ENCODE results near the gene DNTTIP2. TPM values are rescaled to one million over a fixed set of nuclear protein-coding genes. Genes with fewer than 3 reads are reported as not detected.

DNTTIP2 gene
- total RNA-seq, 4 donors from 2014 or later = 3.0 to 37.6 (median 24.2) TPM

DNA sequence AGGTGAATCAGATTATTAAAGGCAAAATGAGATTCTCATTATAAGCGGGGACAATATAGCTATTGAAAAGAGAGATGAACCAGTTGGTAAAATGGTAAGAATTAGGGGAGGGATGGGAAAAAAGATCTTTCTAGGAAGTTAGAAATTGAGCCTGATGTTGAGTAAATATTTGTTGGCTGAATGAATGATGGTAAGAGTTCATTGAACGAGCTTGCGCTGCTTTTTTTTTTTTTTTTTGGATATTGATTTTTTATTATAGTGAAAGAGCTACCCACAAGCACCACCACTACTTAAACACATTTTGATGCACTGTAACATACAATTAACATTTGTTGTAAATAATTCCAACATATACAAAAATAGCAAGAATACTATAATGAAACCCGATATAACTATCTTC lies 31.3 kb upstream of the DNTTIP2 start:
- peak overlapping the region; percentile 87 to 95 (median 92) for H3K27ac ChIP-seq
- DNase-seq = no peak
- no peaks in the 10 kb centered on the region for H3K36me3 ChIP-seq
- no peaks in the 10 kb centered on the region for H3K9me3 ChIP-seq
- no peak overlapping the region for H3K4me3 ChIP-seq
- no peaks in the 10 kb centered on the region for H3K27me3 ChIP-seq
- 81% methylated on average over 4 of the region's 4 CpGs for WGBS, 2 donors (ENCODE audit: low coverage in 1 of 2)
- TF ChIP-seq POLR2AphosphoS5 (IDR thresholded peaks at IDR 0.05) (no peak), EP300 (IDR thresholded peaks at IDR 0.05; ENCODE audit: low read depth) (no peak), POLR2A (IDR thresholded peaks at IDR 0.05) (no peak)
- TF ChIP-seq, protein P1, sequence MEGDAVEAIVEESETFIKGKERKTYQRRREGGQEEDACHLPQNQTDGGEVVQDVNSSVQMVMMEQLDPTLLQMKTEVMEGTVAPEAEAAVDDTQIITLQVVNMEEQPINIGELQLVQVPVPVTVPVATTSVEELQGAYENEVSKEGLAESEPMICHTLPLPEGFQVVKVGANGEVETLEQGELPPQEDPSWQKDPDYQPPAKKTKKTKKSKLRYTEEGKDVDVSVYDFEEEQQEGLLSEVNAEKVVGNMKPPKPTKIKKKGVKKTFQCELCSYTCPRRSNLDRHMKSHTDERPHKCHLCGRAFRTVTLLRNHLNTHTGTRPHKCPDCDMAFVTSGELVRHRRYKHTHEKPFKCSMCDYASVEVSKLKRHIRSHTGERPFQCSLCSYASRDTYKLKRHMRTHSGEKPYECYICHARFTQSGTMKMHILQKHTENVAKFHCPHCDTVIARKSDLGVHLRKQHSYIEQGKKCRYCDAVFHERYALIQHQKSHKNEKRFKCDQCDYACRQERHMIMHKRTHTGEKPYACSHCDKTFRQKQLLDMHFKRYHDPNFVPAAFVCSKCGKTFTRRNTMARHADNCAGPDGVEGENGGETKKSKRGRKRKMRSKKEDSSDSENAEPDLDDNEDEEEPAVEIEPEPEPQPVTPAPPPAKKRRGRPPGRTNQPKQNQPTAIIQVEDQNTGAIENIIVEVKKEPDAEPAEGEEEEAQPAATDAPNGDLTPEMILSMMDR (IDR thresholded peaks at IDR 0.05) = no peak
- peaks cover 9 to 17% (median 12%) of the 10 kb centered on the region in 4 donors for H3K4me1 ChIP-seq
- in situ Hi-C loops (cut with MboI; ENCODE audit: low pct_ligation_motif_present in 1 of 4, low pct_unique_long_range_greater_than_20kb in 1 of 4, low sequenced_read_pairs in 3 of 4) = no loop called here
- intact Hi-C loops (cut with DNase I; ENCODE audit: low total_unique reads) = no loop called here

DNA sequence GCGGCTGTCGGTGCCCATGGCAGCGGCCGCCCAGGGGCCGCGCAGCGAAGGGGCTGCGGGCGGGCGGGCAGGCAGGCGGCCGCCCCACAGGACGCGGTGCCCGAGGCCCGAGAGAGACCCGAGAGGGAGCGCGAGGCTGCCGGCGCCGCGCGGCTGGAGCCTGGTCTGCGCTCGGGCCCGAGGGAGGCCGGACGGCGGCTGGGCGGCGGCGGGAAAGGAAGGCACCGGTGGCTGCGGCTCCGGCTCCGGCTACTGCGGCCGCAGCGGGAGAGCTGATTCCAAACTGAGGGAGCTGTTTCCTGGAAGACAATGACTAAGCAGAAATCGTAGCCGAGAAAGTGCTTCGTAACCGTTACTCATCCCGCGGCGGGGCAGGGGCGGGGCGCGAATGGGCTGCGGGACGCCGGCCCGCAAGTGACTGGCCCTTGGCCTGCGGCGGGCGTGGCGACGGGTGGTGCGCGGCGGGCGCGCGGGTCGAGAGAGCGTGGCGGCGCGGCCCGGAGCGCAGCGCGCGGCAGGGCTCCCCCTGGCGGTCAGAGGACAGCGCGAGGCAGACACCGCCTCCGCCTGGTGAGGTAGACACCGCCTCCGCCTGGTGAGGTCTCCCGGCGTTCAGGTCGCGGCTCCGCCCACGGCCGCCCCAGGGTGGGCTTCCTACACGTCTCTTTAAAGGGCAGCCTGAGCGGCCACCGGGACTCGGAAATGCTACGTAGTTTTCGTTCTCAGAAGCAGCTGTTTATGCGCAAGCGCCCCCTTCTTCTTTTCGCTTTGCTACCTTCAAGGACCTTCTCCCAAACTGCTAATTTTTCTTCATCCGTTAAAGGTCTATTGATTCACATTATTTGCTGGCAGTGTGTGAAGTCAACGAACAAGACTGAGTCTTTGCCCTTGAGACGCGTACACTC lies 30.4 kb upstream of the DNTTIP2 start, which contains the start of gene GCLM:
TSS of gene GCLM (minus strand) at position 285 of the 905 bp plus-strand sequence. CDS start at position 18, 267 bp downstream.
- Histone ChIP-seq H3K27ac (peak within 1 kb of the TSS; percentile 87 to 95 (median 92)), H3K4me1 (peaks cover 9 to 22% (median 14%) of the 10 kb centered on the region in 4 donors), H3K9me3 (no peaks in the 10 kb centered on the region), H3K4me3 (peak within 1 kb of the TSS; percentile 63 to 94 (median 69)), H3K27me3 (no peaks in the 10 kb centered on the region), H3K36me3 (no peaks in the 10 kb centered on the region)
- intact Hi-C loops (cut with DNase I; ENCODE audit: low total_unique reads) (no loop called here), in situ Hi-C loops (cut with MboI; ENCODE audit: low pct_ligation_motif_present in 1 of 4, low pct_unique_long_range_greater_than_20kb in 1 of 4, low sequenced_read_pairs in 3 of 4) (no loop called here)
- DNase-seq = peak; percentile 95
- WGBS, 2 donors (ENCODE audit: low coverage in 1 of 2) = 0 to 1% methylated on average over 3 to 69 of the region's 102 CpGs
- TF ChIP-seq POLR2AphosphoS5 (IDR thresholded peaks at IDR 0.05) = peak; percentile 77 to 86 (median 80)
- TF ChIP-seq, protein P1 (IDR thresholded peaks at IDR 0.05) = peak; percentile 59 to 86 (median 78)
- peak; percentile 55 for TF ChIP-seq POLR2A (IDR thresholded peaks at IDR 0.05)
- no peak for TF ChIP-seq EP300 (IDR thresholded peaks at IDR 0.05; ENCODE audit: low read depth)

DNA sequence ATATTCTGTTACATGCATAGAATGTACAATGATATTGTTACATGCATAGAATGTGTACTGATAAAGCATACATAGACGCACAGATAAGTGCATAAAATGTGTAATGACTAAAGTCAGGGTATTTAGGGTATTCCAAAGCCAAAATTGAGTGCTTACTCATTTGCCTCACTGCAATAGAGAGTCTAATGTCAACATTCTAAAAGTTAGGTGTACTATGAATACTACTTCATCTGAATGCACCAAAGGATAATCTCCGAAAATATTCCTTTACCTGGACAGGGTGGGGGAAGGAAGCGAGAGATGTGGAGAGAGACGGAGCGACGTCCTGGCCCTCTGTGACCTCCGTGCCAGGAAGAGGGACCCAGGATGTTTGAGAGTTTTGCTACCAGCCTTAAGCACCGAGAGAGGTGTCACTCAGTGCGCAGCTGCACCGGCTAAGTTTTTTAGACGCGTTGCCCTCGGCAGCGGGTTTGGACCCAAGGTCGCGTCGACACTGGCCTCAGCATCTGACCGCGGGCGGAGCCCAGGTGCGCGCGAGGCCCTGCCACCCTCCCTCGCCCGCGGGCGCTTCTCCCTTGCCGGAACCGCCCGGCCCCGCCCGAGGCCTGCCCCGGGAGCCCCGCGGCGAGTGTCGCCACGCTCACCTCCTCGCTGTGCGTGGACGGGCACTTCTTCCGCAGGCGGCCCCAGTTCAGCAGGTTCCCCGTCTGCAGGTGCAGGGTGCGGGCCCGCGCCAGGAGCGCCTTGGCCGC lies 29.6 kb upstream of the DNTTIP2 start:
- no peaks in the 10 kb centered on the region for H3K27me3 ChIP-seq
- no peaks in the 10 kb centered on the region for H3K9me3 ChIP-seq
- 0 to 3% methylated on average over 1 to 8 of the region's 49 CpGs for WGBS, 2 donors (ENCODE audit: low coverage in 1 of 2)
- peak overlapping the region; percentile 87 to 95 (median 92) for H3K27ac ChIP-seq
- peaks cover 9 to 30% (median 18%) of the 10 kb centered on the region in 4 donors for H3K4me1 ChIP-seq
- H3K36me3 ChIP-seq = no peaks in the 10 kb centered on the region
- peak; percentile 71 for DNase-seq
- peak in 1 of 3 donors; percentile 43 for TF ChIP-seq POLR2AphosphoS5 (IDR thresholded peaks at IDR 0.05)
- TF ChIP-seq EP300 (IDR thresholded peaks at IDR 0.05; ENCODE audit: low read depth) = no peak
- peak overlapping the region; percentile 63 to 94 (median 69) for H3K4me3 ChIP-seq
- intact Hi-C loops (cut with DNase I; ENCODE audit: low total_unique reads) = no loop called here
- in situ Hi-C loops (cut with MboI; ENCODE audit: low pct_ligation_motif_present in 1 of 4, low pct_unique_long_range_greater_than_20kb in 1 of 4, low sequenced_read_pairs in 3 of 4) = no loop called here

DNA sequence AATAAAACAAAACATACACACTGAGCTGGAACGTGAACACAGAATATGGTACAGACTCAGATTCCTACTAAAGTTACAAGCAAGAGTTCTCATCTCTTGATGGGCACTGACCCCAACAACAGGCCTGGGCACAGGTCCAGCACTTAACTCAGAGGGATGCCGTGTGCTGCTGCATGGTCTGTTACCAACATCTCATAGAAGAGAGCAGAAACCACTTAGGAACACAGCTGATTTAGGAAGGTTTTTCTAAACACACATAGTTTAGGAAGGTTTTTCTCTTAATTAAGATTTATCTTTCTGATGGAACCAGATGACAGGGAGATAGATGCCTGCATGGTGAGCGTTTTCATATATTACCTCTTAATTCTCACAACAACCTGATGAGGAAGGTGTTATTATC lies 28.7 kb upstream of the DNTTIP2 start:
- in situ Hi-C loops (cut with MboI; ENCODE audit: low pct_ligation_motif_present in 1 of 4, low pct_unique_long_range_greater_than_20kb in 1 of 4, low sequenced_read_pairs in 3 of 4) = no loop called here
- TF ChIP-seq, protein P1 (IDR thresholded peaks at IDR 0.05) = no peak
- no peak for TF ChIP-seq POLR2AphosphoS5 (IDR thresholded peaks at IDR 0.05)
- TF ChIP-seq EP300 (IDR thresholded peaks at IDR 0.05; ENCODE audit: low read depth) = no peak
- TF ChIP-seq POLR2A (IDR thresholded peaks at IDR 0.05) = no peak
- H3K27me3 ChIP-seq = no peaks in the 10 kb centered on the region
- H3K9me3 ChIP-seq = no peaks in the 10 kb centered on the region
- intact Hi-C loops (cut with DNase I; ENCODE audit: low total_unique reads) = no loop called here
- no peaks in the 10 kb centered on the region for H3K36me3 ChIP-seq
- no peak for DNase-seq
- WGBS, 2 donors (ENCODE audit: low coverage in 1 of 2) = 53 to 60% methylated on average over 3 of the region's 3 CpGs
- H3K4me1 ChIP-seq = peaks cover 9 to 38% (median 19%) of the 10 kb centered on the region in 4 donors
- H3K27ac ChIP-seq = no peak overlapping the region
- H3K4me3 ChIP-seq = peak overlapping the region in 2 of 4 donors; percentile 19 to 94
